Measurements from ENCODE around the gene FAM13B.

DNA sequence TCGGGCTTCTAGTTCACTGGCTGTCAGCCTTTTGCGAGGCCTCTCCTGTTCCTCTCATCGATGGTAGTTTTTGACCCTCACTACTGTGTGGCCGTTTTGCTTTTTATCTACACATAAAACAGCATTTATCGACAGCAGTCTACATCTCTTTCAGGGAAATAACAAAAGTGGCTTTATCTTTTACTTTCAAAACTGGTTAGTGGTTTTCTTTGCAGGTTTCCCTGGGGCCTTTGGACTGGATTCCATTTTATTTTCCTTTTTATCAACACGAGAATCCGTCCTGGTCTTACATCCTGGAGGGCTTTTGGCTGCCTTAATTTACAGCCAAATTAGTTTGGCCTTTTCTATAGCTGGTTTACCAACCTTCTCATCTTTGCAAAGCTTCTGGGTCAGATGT, 144.4 kb downstream of the FAM13B start:
- TF ChIP-seq, protein P1, sequence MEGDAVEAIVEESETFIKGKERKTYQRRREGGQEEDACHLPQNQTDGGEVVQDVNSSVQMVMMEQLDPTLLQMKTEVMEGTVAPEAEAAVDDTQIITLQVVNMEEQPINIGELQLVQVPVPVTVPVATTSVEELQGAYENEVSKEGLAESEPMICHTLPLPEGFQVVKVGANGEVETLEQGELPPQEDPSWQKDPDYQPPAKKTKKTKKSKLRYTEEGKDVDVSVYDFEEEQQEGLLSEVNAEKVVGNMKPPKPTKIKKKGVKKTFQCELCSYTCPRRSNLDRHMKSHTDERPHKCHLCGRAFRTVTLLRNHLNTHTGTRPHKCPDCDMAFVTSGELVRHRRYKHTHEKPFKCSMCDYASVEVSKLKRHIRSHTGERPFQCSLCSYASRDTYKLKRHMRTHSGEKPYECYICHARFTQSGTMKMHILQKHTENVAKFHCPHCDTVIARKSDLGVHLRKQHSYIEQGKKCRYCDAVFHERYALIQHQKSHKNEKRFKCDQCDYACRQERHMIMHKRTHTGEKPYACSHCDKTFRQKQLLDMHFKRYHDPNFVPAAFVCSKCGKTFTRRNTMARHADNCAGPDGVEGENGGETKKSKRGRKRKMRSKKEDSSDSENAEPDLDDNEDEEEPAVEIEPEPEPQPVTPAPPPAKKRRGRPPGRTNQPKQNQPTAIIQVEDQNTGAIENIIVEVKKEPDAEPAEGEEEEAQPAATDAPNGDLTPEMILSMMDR (IDR thresholded peaks at IDR 0.05; ENCODE audit: poor library complexity) = no peak
- no peak for TF ChIP-seq EZH2 (IDR thresholded peaks at IDR 0.05; ENCODE audit: borderline replicate concordance)

Measured in hepatocyte (in vitro differentiated cells).